C4-2B (cell line): ENCODE data around the gene DUOX1.

Source experiments
- ZFX ChIP-seq: fragments of 450-650 bp; IDR thresholded peaks from 2 replicates; pipeline ENCODE4 v1.6.1; 2017
- TF ChIP-seq, protein P1 (sequence below): fragments of 450-650 bp; conservative IDR thresholded peaks from 2 replicates; pipeline ENCODE4 v1.5.1; 2017; ENCODE audit warnings: mild to moderate bottlenecking

DNA sequence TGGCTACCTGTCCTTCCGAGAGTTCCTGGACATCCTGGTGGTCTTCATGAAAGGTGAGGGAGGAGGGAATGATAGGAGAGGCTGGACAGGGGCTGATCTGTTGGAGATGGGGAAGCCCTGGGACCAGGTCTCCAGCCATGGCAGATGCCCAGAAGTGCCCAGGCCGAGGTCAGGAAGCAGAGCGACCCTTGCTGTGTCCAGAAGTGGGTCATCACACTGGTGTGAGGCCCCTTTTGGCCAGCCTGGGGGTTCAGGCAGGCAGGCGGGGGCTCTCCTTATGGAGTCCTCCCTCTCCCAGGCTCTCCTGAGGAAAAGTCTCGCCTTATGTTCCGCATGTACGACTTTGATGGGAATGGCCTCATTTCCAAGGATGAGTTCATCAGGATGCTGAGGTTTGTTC, 17.8 kb downstream of the DUOX1 start:
- TF ChIP-seq, protein P1, sequence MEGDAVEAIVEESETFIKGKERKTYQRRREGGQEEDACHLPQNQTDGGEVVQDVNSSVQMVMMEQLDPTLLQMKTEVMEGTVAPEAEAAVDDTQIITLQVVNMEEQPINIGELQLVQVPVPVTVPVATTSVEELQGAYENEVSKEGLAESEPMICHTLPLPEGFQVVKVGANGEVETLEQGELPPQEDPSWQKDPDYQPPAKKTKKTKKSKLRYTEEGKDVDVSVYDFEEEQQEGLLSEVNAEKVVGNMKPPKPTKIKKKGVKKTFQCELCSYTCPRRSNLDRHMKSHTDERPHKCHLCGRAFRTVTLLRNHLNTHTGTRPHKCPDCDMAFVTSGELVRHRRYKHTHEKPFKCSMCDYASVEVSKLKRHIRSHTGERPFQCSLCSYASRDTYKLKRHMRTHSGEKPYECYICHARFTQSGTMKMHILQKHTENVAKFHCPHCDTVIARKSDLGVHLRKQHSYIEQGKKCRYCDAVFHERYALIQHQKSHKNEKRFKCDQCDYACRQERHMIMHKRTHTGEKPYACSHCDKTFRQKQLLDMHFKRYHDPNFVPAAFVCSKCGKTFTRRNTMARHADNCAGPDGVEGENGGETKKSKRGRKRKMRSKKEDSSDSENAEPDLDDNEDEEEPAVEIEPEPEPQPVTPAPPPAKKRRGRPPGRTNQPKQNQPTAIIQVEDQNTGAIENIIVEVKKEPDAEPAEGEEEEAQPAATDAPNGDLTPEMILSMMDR: no peak
- no peak for TF ChIP-seq ZFX
